ENCODE measurements around the gene FAM168A. TPM values are rescaled to one million over a fixed set of nuclear protein-coding genes. Genes with fewer than 3 reads are reported as not detected.

The FAM168A gene
- total and polyA plus RNA-seq, 9 donors, result 17.6 to 35.4 (median 24.8) TPM

DNA sequence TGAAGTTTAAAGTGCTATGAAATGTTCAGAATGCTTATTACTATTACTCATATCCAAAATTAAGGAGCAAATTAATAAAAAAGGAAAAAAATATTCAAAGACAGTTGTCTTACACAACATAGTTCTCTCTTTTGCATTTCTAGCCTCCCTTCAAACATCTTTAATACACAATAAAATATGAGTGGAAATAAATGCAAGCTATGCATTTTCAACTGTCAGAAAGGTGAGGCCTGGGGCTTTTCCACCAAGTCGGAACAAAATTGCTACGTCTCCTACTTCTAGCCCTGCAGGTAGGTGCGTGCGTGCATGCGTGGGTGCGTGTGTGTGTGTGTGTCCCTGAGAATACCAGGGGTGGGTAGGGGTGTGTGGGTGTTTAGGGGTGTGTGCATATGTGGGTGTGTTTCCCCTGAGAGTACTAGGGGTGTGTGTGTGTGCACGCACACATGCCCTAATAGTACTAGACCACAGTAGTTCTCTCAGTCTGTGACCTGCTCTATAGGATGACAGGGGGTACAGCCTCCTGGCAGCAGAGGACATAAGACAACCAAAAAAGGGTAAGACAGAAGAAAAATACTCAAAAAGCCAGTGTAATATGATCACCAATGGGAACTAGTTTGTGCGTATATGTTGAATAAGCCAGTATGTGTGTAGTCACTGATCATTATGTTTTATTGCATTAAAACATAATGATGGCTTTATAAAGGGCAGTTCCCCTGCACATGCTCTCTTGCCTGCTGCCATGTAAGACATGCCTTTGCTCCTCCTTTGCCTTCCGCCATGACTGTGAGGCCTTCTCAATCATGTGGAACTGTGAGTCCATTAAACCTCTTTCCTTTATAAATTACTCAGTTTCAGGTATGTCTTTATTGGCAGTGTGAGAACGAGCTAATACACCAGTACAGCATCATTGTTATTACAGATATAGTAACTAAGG, 89.4 kb downstream of the FAM168A start:
- WGBS (ENCODE audit: insufficient coverage), result 90% methylated on average over 6 of the region's 10 CpGs
- DNase-seq, result no peak
- H3K36me3 ChIP-seq (ENCODE audit: control insufficient read depth, insufficient read depth, low read length), result no peaks in the 10 kb centered on the region
- H3K4me3 ChIP-seq (ENCODE audit: low read length), result no peak overlapping the region
- H3K4me1 ChIP-seq (ENCODE audit: control insufficient read depth, insufficient read depth, low read length), result no peaks in the 10 kb centered on the region
- H3K27ac ChIP-seq (ENCODE audit: low read length), result no peak overlapping the region
- peaks cover 2% of the 10 kb centered on the region for H3K9me3 ChIP-seq (replicated peaks; ENCODE audit: control insufficient read depth, low read depth, low read length)
- no peaks in the 10 kb centered on the region for H3K27me3 ChIP-seq (ENCODE audit: control insufficient read depth, insufficient read depth, low read length)

DNA sequence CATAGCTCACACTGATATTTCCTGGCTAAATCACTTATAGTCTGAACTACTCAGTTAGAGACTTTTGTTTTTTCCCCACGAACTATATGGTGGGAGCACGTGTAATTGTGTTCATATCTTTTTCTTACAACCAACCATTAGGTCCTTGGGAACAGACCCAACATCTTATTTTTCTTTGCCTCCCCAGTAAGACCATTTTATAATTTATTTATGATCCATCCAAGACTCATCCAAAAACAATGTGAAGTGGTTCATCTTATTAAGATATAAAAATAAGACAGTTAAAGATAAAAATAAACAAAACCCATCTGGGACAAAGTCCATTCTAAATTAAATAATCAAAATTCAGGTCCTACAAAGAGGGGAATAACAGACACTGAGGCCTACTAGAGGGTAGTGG, 90.8 kb downstream of the FAM168A start:
- no CpG with 5 or more reads among the region's 2 CpGs for WGBS (ENCODE audit: insufficient coverage)
- Histone ChIP-seq H3K36me3 (ENCODE audit: control insufficient read depth, insufficient read depth, low read length) (no peaks in the 10 kb centered on the region), H3K4me1 (ENCODE audit: control insufficient read depth, insufficient read depth, low read length) (no peaks in the 10 kb centered on the region)

DNA sequence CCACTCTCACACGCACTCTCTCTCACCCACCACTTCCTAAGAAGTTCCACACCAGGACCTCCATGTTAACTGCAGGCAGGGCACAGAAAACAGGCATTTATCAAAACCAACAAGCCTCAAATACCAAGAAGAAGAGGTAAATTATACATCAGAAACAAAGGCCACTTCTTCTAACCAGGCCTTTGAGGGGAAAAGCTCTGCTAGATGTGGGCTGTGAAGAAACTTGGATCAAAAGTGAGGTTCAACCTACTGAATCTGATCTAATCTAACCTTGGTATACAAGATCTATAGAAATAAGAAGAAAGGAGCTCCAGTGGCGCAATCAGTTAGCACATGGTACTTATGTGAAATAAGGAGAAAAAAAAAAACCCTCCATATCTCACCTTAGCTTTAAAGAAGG, 91.9 kb downstream of the FAM168A start:
- Histone ChIP-seq H3K9me3 (replicated peaks; ENCODE audit: control insufficient read depth, low read depth, low read length) (peaks cover 3% of the 10 kb centered on the region), H3K4me3 (ENCODE audit: low read length) (no peak overlapping the region), H3K4me1 (ENCODE audit: control insufficient read depth, insufficient read depth, low read length) (no peaks in the 10 kb centered on the region), H3K27ac (ENCODE audit: low read length) (no peak overlapping the region), H3K36me3 (ENCODE audit: control insufficient read depth, insufficient read depth, low read length) (no peaks in the 10 kb centered on the region), H3K27me3 (ENCODE audit: control insufficient read depth, insufficient read depth, low read length) (no peaks in the 10 kb centered on the region)
- WGBS (ENCODE audit: insufficient coverage), result 100% methylated on average over 1 of the region's 2 CpGs
- DNase-seq, result no peak

More for the DNA sequence above, 90.8 kb downstream of the FAM168A start:
- Histone ChIP-seq H3K27me3 (ENCODE audit: control insufficient read depth, insufficient read depth, low read length) (no peaks in the 10 kb centered on the region), H3K4me3 (ENCODE audit: low read length) (no peak overlapping the region), H3K9me3 (replicated peaks; ENCODE audit: control insufficient read depth, low read depth, low read length) (peaks cover 3% of the 10 kb centered on the region), H3K27ac (ENCODE audit: low read length) (no peak overlapping the region)
- no peak for DNase-seq

DNA sequence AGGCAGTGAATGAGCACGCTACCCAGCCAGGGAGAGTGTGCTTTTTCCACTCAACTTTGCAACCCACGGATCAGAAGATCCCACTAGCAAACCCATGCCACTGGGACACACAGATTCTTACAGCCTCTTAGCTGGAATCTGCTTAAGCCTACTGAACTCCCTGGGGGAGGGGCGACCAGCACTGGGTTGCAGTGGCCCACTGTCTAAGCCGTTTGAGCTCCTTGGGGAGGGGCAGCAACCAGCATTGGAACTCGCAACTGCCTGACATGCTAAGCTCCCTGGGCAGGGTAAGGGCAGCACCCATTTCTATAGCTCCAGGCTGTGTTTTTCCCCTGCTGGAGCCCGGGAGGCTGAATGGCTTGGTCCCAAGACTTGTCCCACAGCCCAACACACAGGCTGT, 99.6 kb downstream of the FAM168A start:
- H3K9me3 ChIP-seq (replicated peaks; ENCODE audit: control insufficient read depth, low read depth, low read length), result no peaks in the 10 kb centered on the region
- H3K27me3 ChIP-seq (ENCODE audit: control insufficient read depth, insufficient read depth, low read length), result no peaks in the 10 kb centered on the region
- no peaks in the 10 kb centered on the region for H3K4me1 ChIP-seq (ENCODE audit: control insufficient read depth, insufficient read depth, low read length)
- H3K36me3 ChIP-seq (ENCODE audit: control insufficient read depth, insufficient read depth, low read length), result no peaks in the 10 kb centered on the region
- DNase-seq, result no peak
- no peak overlapping the region for H3K27ac ChIP-seq (ENCODE audit: low read length)
- WGBS (ENCODE audit: insufficient coverage), result 81% methylated on average over 4 of the region's 6 CpGs
- H3K4me3 ChIP-seq (ENCODE audit: low read length), result no peak overlapping the region

DNA sequence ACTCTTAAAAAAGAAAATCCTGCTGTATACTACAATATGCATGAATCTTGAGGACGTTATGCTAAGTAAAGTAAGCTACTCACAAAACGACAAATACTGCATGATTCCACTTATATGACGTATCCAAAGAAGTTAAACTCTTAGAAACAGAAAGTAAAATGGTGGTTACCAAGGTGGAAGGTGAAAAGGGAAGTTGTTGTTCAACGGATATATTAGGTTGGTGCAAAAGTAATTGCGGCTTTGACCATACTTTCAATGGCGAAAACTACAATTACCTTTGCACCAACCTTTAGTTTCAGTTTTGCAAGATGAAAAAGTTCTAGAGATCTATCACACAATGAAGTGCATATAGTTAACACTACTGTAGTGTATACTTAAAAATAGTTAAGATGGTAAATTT, 101.8 kb downstream of the FAM168A start:
- WGBS (ENCODE audit: insufficient coverage), result no CpG with 5 or more reads among the region's 6 CpGs
- DNase-seq, result no peak
- H3K27ac ChIP-seq (ENCODE audit: low read length), result no peak overlapping the region

DNA sequence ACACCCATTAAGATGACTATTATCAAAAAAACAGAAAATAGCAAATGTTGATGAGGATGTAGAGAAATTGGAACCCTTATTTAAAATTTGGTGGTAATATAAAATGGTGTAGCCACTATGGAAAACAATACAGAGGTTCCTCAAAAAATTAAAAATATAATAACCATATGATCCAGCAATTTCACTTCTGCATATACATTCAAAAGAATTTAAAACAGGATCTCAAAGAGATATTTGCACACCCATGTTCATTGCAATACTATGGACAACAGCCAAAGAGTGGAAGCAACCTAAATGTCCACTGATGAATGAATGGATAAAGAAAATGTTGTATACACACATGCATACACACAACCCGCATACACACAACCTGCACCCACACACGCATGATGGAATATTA, 102.2 kb downstream of the FAM168A start:
- Histone ChIP-seq H3K9me3 (replicated peaks; ENCODE audit: control insufficient read depth, low read depth, low read length) (no peaks in the 10 kb centered on the region), H3K4me3 (ENCODE audit: low read length) (no peak overlapping the region), H3K36me3 (ENCODE audit: control insufficient read depth, insufficient read depth, low read length) (no peaks in the 10 kb centered on the region), H3K27me3 (ENCODE audit: control insufficient read depth, insufficient read depth, low read length) (no peaks in the 10 kb centered on the region), H3K27ac (ENCODE audit: low read length) (no peak overlapping the region), H3K4me1 (ENCODE audit: control insufficient read depth, insufficient read depth, low read length) (no peaks in the 10 kb centered on the region)
- no peak for DNase-seq
- no CpG with 5 or more reads among the region's 2 CpGs for WGBS (ENCODE audit: insufficient coverage)

More for the DNA sequence above, 101.8 kb downstream of the FAM168A start:
- Histone ChIP-seq H3K36me3 (ENCODE audit: control insufficient read depth, insufficient read depth, low read length) (no peaks in the 10 kb centered on the region), H3K4me3 (ENCODE audit: low read length) (no peak overlapping the region), H3K4me1 (ENCODE audit: control insufficient read depth, insufficient read depth, low read length) (no peaks in the 10 kb centered on the region), H3K9me3 (replicated peaks; ENCODE audit: control insufficient read depth, low read depth, low read length) (no peaks in the 10 kb centered on the region), H3K27me3 (ENCODE audit: control insufficient read depth, insufficient read depth, low read length) (no peaks in the 10 kb centered on the region)

DNA sequence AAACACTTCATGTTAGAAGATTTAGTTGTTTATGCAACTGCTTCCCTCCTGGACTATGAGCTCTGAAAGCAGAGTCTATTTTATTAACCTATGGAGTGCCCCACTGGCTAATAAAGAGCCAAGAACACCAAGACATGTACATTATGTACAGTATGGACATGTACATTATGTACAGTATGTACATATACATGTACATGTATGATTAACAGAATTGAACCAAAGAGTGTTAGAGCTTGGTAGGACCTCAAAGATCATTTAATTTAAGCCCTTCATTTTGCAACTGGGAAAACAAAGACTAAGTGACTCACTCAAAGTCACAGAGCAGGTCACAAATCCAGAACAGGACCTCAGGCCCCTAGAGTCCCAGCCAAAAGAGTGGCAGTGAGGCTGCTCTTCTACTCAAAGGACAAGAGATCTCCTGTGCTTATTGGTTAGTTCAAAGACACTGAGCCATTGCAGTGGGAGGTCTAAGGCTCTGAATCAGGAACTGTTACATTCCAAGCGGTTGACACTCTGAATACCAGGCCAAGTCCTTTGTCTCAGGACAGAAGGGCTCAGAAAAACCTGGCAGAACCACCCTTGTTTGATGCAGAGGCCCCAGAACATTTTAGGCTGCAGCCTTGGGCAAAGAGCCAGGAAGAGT, 103.8 kb downstream of the FAM168A start:
- Histone ChIP-seq H3K9me3 (replicated peaks; ENCODE audit: control insufficient read depth, low read depth, low read length) (no peaks in the 10 kb centered on the region), H3K36me3 (ENCODE audit: control insufficient read depth, insufficient read depth, low read length) (no peaks in the 10 kb centered on the region), H3K27me3 (ENCODE audit: control insufficient read depth, insufficient read depth, low read length) (no peaks in the 10 kb centered on the region), H3K4me3 (ENCODE audit: low read length) (no peak overlapping the region), H3K27ac (ENCODE audit: low read length) (no peak overlapping the region), H3K4me1 (ENCODE audit: control insufficient read depth, insufficient read depth, low read length) (no peaks in the 10 kb centered on the region)
- WGBS (ENCODE audit: insufficient coverage), result 100% methylated on average over 1 of the region's 1 CpG
- peak; percentile 5 for DNase-seq

DNA sequence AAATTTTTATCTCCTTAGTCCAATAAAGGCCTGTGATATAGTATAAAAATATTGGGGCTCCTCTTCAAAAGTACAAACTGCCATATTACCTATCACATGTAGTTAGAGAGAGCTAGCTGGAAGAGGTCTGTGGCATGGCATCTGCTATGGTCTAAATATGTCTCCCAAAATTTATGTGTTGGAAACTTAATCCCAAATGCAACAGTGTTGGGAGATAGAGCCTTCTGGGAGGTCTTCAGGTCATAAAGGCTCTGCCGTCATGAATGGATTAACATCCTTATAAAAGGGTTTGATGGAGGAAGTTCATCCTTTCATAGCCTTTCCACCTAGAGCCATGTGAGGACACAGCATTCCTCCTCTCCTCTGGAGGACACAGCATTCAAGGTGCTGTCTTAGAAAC, 116.3 kb downstream of the FAM168A start:
- no peaks in the 10 kb centered on the region for H3K4me1 ChIP-seq (ENCODE audit: control insufficient read depth, insufficient read depth, low read length)
- no CpG with 5 or more reads among the region's 1 CpG for WGBS (ENCODE audit: insufficient coverage)
- H3K27me3 ChIP-seq (ENCODE audit: control insufficient read depth, insufficient read depth, low read length), result no peaks in the 10 kb centered on the region
- H3K4me3 ChIP-seq (ENCODE audit: low read length), result no peak overlapping the region
- no peak overlapping the region for H3K27ac ChIP-seq (ENCODE audit: low read length)
- peaks cover 7% of the 10 kb centered on the region for H3K9me3 ChIP-seq (replicated peaks; ENCODE audit: control insufficient read depth, low read depth, low read length)
- no peaks in the 10 kb centered on the region for H3K36me3 ChIP-seq (ENCODE audit: control insufficient read depth, insufficient read depth, low read length)
- no peak for DNase-seq

DNA sequence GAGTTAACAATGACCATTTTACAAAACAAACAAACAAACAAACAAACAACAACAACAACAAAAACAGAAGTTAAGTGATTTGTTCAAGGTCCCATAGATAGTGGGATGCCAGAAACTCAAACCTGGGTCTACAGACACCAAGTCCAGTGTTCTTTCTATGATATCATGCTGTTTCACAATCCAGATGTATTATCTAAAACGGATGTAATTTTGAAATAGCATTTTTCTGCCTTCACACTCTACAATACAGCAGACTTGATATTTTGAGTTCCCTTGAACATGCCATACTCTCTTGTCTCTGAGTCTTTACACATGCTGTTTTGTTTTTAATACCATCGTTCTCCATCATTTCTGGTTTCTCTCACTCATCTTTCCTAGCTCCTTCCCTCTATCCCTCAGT, 117.2 kb downstream of the FAM168A start:
- Histone ChIP-seq H3K27ac (ENCODE audit: low read length) (no peak overlapping the region), H3K4me1 (ENCODE audit: control insufficient read depth, insufficient read depth, low read length) (no peaks in the 10 kb centered on the region), H3K9me3 (replicated peaks; ENCODE audit: control insufficient read depth, low read depth, low read length) (peaks cover 7% of the 10 kb centered on the region), H3K4me3 (ENCODE audit: low read length) (no peak overlapping the region), H3K27me3 (ENCODE audit: control insufficient read depth, insufficient read depth, low read length) (no peaks in the 10 kb centered on the region), H3K36me3 (ENCODE audit: control insufficient read depth, insufficient read depth, low read length) (no peaks in the 10 kb centered on the region)
- 100% methylated on average over 1 of the region's 2 CpGs for WGBS (ENCODE audit: insufficient coverage)
- DNase-seq, result no peak

DNA sequence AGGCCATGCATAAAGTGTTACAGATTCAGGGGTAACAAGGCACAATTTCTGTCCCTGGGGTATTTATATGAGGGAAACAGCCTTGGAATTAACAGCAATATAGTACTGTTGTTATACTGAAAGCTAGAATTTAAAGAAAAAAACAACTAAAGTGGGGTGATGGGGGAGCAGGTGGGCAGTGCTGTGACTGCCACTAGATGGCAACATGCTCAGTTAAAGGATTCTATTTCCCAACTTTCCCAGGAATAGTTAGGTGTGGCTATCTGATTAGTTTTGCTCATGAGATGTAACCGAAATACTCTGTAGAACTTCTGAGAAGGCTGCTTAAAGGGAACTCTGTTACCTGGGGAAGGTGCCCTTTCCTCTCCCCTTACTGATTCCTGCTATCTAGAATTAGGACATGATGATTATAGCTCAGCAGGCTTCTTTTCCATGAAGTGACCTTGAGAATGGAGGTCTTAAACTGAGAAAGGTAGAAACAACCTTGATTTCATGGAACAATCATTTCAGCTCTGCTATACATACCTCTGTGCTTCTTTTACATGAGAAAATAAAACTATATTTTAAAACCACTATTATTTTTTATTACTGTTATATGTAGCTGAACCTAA, 119.1 kb downstream of the FAM168A start:
- no peak for DNase-seq
- H3K4me3 ChIP-seq (ENCODE audit: low read length), result no peak overlapping the region
- H3K36me3 ChIP-seq (ENCODE audit: control insufficient read depth, insufficient read depth, low read length), result no peaks in the 10 kb centered on the region
- no peaks in the 10 kb centered on the region for H3K4me1 ChIP-seq (ENCODE audit: control insufficient read depth, insufficient read depth, low read length)
- no peak overlapping the region for H3K27ac ChIP-seq (ENCODE audit: low read length)
- peaks cover 7% of the 10 kb centered on the region for H3K9me3 ChIP-seq (replicated peaks; ENCODE audit: control insufficient read depth, low read depth, low read length)
- no CpG with 5 or more reads among the region's 1 CpG for WGBS (ENCODE audit: insufficient coverage)
- no peaks in the 10 kb centered on the region for H3K27me3 ChIP-seq (ENCODE audit: control insufficient read depth, insufficient read depth, low read length)
